HG02885 (cell line): ENCODE data around the gene DCHS1.
A peak's percentile ranks its signal among the peaks of the same experiment; 100 is the strongest.

Source experiments
- ATAC-seq: cut with Tn5 transposase; IDR thresholded peaks from one replicate; pipeline ENCODE4 v1.9.1; 2021; ENCODE audit warnings: mild to moderate bottlenecking; ENCODE audit not compliant: unreplicated experiment, poor library complexity

Gene DCHS1

DNA sequence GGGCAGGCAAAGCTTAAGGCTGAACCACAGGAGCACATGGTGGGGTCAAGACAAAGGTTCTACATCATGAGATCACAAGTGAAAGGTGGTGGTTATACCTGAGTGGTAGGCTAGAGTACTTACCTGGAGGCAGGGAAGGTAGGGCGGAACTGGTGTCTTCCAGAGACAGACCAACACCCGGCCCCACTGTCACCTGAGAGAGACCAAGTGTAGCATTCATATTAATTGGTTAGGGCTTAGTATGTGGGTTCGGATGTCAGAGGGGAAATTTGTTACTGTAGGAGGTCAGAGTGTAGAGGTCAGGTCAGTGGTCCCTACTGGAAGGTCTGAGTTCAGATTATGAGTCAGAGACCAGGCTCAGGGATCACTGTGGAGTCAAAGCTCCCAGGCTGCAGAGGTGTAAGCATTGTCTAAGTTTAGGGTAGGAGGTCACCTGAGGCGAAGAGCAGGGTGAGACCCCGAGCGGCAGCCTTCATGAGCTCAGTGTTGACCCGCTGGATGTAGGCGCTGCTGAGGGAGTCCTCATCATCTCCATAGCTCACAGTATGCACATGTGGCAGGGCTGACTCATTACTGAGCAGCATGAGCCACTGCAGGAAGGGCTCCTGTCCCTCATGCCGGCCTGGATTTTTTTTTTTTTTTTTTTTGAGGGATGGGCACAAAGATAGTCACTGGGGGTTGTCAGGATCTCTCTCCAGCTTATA is 39.6 kb downstream of the DCHS1 start:
- no peak for ATAC-seq

- no peak for ATAC-seq
These were observed 40.6 kb downstream of the DCHS1 start for GRCh38 chr11:6615046-6615445.

- no peak for ATAC-seq
These were observed 41.2 kb downstream of the DCHS1 start for GRCh38 chr11:6614446-6614845.

DNA sequence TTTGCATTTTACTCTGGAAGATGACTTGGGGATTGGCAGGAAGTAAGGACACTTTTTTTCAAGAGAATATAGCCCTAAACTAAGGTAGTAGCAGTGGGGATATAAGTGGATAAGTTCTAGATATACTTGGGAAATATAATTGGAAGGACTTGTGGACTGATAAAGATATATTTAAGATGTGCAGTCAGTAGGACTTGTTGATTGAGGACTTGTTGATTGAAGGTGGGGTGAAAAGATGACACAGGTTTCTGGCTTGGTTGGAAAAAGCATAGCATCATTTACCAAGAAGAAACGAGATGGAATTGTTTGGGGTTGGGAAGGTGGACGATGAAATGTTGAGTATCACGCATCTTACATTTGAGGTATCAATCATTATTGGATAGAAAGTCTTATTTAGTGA is 42.1 kb downstream of the DCHS1 start:
- ATAC-seq, result no peak

GRCh38 chr11:6612213-6613041 is 43.2 kb downstream of the DCHS1 start, which contains the start of gene TAF10:
TAF10 (minus strand) TSS chr11:6612216; CDS start chr11:6612189, 27 bp downstream.
- peak; percentile 92 for ATAC-seq

GRCh38 chr11:6611963-6612212 is 43.7 kb downstream of the DCHS1 start:
- ATAC-seq, result peak; percentile 17

- ATAC-seq, result no peak
These were observed 44.3 kb downstream of the DCHS1 start for GRCh38 chr11:6611092-6611962.

DNA sequence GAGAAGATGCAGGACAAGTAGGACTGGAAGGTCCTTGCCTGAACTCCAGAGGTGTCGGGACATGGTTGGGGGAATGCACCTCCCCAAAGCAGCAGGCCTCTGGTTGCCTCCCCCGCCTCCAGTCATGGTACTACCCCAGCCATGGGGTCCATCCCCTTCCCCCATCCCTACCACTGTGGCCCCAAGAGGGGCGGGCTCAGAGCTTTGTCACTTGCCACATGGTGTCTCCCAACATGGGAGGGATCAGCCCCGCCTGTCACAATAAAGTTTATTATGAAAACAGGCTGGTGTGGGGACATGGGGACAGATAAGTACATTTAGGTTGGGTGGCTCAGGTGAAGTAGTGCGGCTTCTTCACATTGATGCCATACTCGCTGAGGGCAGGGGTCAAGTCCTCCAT is 45.0 kb downstream of the DCHS1 start:
- no peak for ATAC-seq

- ATAC-seq, result no peak
These were observed 46.0 kb downstream of the DCHS1 start for GRCh38 chr11:6609502-6610015.

GRCh38 chr11:6608726-6609501 is 46.7 kb downstream of the DCHS1 start:
- no peak for ATAC-seq

- ATAC-seq, result no peak
These were observed 47.6 kb downstream of the DCHS1 start for GRCh38 chr11:6608011-6608410.

DNA sequence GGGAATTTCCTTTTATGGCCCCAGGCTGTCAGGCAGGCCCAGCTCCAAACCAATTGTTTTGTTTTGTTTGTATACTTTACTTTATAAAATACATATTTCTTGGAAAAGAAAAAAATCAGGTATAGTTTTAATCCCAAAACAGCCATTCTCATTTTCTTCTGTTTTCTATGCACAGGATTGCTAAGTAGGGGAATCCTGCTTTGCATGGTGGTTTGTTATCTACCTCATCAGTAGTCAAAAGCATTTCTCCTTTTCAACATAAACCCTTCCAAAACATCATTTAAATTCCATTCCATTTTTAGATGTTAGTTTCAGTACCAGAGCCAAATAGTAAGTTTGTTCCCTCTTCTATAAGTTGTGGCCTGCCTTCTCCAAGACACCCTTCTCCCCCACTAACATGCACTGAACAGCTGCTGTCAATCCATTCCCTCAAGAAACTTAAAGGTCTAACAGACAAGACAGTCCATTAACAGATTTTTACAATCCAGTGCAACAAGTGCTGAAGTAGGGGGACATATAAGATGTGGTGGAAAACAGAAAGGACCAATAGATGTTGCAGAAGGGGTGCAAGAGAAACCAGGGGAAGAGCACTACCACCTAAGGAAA is 48.3 kb downstream of the DCHS1 start:
- ATAC-seq, result no peak

DNA sequence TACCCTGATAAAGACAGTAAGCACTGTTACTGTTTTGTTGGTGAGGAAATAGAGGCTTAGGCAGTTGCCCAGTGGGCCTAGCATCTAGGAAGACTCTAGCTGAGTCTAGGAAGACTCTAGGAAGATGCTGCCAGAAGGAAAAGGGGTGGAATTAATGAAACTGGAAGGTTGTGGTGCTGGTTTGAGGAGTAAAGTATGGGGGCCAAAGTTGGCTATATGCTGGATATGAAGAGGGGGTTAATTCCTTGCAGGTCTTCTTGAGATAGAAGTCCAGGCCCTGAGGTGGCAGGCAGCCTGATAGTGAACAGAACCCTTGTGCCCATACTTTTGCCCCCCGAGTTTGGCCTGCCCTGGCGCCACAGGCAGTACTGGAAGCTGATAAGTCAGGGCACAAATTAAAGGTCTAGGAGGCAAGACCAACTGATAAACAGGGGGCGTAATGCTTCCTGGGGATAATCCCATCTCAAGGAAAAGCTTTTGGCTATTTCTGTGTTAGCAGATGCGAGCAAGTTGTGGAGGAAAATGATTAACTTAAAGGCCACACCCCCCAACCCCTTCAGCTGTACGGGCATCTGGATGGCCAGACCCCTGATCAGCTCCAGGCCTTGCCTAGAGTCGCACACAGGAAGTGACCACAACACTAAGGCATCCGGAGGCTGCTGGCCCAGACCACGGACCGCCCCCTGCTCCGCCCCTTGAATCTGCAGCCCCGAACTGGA is 49.0 kb downstream of the DCHS1 start:
- ATAC-seq, result peak; percentile 46

DNA sequence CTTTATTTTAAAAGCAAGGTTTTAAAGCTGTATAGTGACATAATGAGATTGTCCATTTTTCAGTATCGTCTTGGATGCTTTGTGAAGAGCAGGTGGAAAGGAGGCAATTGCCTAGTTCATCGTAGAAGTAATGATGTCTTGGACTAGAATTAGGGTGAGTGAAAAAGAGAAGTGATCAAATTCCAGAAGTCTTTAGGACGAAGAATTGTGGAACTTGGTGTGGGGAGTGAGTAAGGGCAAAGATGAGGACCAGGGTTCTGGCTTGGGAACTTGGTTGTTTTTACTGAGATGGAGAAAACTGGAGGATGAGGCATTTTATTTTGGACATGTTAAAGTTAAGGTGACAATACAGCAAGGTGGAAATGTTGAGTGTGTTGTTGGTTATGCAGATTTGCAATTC is 50.8 kb downstream of the DCHS1 start:
- ATAC-seq, result no peak

- peak; percentile 46 for ATAC-seq
These were observed 51.5 kb downstream of the DCHS1 start for GRCh38 chr11:6604081-6604626.

- ATAC-seq, result peak; percentile 82
These were observed 52.1 kb downstream of the DCHS1 start, which contains the start of the genes ILK and RRP8 for GRCh38 chr11:6603287-6604080. ILK (plus strand) TSS chr11:6603774; CDS start chr11:6604272, 498 bp downstream. RRP8 (minus strand) TSS chr11:6603616; CDS start chr11:6603502, 114 bp downstream.

- no peak for ATAC-seq
These were observed 53.3 kb downstream of the DCHS1 start for GRCh38 chr11:6602096-6602940.
